Right atrium auricular region (tissue), 2 donors: ENCODE measurements around the gene SGF29. TPM values are rescaled to one million over a fixed set of nuclear protein-coding genes. Genes with fewer than 3 reads are reported as not detected.
"Not testable (repeated sequence)": the region's sequence is repeated elsewhere in the genome, so short reads cannot be mapped to it uniquely, and the experiment has no call there.

ENCODE experiments used
- DNase-seq: peaks from one replicate; pipeline ENCODE4 v3.0.0-alpha.2; 2019; ENCODE audit warnings: low spot score
- H3K27ac ChIP-seq, 2 donors: fragments of 200-600 bp; sonication (generic); 1 replicate in 1 of 2; 2 replicates in 1 of 2; pipeline ENCODE4 v1.5.1; 2016 to 2019
- H3K27me3 ChIP-seq, 2 donors: fragments of 200-600 bp; sonication (generic); one replicate each; pipeline versions ENCODE4 v1.5.1 to v1.6.0; 2017 to 2019
- H3K36me3 ChIP-seq: fragments of 200-600 bp; sonication (generic); one replicate; pipeline ENCODE4 v1.5.1; 2016
- H3K4me1 ChIP-seq, 2 donors: fragments of 200-600 bp; sonication (generic); one replicate each; pipeline versions ENCODE4 v1.5.1 to v1.6.0; 2017 to 2019
- H3K4me3 ChIP-seq, 2 donors: fragments of 200-600 bp; sonication (generic); 1 replicate in 1 of 2; 2 replicates in 1 of 2; pipeline ENCODE4 v1.5.1; 2017 to 2019; ENCODE audit warnings: mild to moderate bottlenecking in 1 of 2, moderate library complexity in 1 of 2
- H3K9me3 ChIP-seq, 2 donors: fragments of 200-600 bp; sonication (generic); one replicate each; pipeline ENCODE4 v1.5.1; 2019
- total RNA-seq, 2 donors: library from RNA; depleted of rRNA; stranded (reverse); fragments of >200 nt; gene quantifications; one replicate each; pipeline ENCODE4 v1.1.0, GENCODE V29; 2016
- TF ChIP-seq, protein P1 (sequence below), 2 donors: fragments of 200-600 bp; sonication (generic); IDR thresholded peaks; one replicate each; pipeline ENCODE4 v1.5.1; 2019; ENCODE audit warnings: antibody characterized with exemption in 2 of 2

Gene SGF29
- total RNA-seq, 2 donors from 2014 or later = 14.2 to 21.8 TPM

DNA sequence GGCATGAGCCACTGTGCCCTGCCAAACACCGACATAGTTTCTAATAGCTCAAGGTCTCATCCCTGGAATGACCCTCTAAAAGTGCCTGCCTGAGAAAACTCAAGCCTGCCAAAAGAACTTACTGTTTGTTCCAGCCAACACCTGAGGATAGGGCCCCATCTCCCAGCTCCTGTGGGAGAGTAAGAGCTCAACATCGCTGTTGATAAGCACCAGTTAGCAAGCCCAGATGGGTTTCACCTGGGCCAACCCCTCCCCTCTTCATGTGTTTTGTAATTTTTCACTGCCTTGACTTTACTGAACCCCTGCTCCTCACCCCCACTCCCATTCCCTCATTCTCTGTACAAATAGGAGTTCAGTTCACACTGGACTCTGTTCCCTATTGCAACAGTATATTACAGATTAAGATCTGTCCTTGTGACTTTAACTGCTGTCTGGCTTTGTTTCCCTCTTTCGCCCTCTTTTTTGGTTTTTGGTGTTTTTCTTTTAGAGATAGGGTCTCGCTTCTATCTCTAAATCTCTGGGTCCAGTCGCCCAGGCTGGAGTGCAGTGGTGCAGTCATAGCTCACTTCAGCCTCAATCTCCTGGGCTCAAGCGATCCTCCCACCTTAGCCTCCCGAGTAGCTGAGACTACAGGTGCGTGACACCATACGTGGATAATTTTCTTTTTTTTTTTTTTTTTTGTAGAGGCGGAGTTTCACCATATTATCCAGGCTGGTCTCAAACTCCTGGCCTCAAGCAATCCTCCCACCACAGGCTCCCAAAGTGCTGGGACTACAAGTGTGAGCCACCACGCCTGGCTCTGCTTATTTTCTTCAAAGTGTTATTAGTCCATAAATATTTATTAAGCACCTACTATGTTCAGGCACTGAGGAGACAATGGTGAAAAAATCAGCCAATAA lies 27.3 kb upstream of the SGF29 start:
- H3K27me3 ChIP-seq = no peaks in the 10 kb centered on the region
- DNase-seq = no peak
- H3K27ac ChIP-seq = no peak overlapping the region
- TF ChIP-seq, protein P1, sequence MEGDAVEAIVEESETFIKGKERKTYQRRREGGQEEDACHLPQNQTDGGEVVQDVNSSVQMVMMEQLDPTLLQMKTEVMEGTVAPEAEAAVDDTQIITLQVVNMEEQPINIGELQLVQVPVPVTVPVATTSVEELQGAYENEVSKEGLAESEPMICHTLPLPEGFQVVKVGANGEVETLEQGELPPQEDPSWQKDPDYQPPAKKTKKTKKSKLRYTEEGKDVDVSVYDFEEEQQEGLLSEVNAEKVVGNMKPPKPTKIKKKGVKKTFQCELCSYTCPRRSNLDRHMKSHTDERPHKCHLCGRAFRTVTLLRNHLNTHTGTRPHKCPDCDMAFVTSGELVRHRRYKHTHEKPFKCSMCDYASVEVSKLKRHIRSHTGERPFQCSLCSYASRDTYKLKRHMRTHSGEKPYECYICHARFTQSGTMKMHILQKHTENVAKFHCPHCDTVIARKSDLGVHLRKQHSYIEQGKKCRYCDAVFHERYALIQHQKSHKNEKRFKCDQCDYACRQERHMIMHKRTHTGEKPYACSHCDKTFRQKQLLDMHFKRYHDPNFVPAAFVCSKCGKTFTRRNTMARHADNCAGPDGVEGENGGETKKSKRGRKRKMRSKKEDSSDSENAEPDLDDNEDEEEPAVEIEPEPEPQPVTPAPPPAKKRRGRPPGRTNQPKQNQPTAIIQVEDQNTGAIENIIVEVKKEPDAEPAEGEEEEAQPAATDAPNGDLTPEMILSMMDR (IDR thresholded peaks at IDR 0.05) = no peak
- H3K9me3 ChIP-seq = no peaks in the 10 kb centered on the region
- no peaks in the 10 kb centered on the region for H3K4me1 ChIP-seq
- H3K36me3 ChIP-seq = no peaks in the 10 kb centered on the region
- no peak overlapping the region for H3K4me3 ChIP-seq

DNA sequence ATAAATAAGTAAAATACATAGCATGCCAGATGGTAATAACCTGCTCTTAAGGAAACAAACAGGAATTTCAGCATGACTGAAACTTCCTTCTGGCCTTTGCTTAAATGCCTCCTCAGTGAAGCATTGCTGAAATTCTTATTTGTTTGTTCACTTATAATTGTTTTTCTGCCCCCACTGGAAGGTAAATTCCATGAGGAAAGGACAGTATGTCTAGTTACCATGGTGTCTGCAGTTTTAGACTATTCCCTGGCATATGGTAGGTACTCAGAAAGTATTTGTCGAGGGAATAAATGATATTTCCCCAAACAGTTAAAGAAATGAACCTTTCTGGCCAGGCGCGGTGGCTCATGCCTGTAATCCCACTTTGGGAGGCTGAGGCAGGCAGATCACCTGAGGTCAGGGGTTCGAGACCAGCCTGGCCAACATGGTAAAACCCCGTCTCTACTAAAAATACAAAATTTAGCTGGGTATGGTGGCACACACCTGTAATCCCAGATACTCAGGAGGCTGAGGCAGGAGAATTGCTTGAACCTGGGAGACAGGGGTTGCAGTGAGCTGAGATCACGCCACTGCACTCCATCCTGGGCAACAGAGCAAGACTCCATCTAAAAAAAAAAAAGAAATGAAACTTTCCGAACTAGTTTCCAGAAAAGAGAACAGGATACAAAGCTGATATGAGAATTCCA lies 26.5 kb upstream of the SGF29 start:
- H3K36me3 ChIP-seq, H3K27ac ChIP-seq, H3K4me3 ChIP-seq, H3K4me1 ChIP-seq, H3K9me3 ChIP-seq, DNase-seq, H3K27me3 ChIP-seq: not testable (repeated sequence)

DNA sequence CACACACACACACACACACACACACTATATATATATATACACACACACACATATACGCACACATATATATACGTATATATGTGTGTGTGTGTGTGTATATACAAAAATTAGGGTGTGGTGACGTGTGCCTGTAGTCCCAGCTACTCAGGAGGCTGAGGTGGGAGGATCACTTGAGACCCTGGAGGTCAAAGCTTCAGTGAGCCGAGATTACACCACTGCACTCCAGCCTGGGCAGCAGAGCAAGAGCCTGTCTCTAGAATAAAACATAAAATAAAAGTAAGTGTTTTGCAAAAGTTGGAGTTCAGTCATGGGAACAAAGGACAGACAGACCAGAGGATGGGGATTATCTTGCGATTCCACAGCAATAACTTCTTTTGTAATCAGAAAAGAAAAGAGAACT lies 25.7 kb upstream of the SGF29 start:
- H3K36me3 ChIP-seq = no peaks in the 10 kb centered on the region
- TF ChIP-seq, protein P1 (IDR thresholded peaks at IDR 0.05) = no peak
- H3K9me3 ChIP-seq = no peaks in the 10 kb centered on the region
- no peak for DNase-seq
- H3K27me3 ChIP-seq = no peaks in the 10 kb centered on the region
- H3K27ac ChIP-seq = no peak overlapping the region
- no peak overlapping the region for H3K4me3 ChIP-seq
- H3K4me1 ChIP-seq = peaks cover 0 to 12% of the 10 kb centered on the region in 2 donors

DNA sequence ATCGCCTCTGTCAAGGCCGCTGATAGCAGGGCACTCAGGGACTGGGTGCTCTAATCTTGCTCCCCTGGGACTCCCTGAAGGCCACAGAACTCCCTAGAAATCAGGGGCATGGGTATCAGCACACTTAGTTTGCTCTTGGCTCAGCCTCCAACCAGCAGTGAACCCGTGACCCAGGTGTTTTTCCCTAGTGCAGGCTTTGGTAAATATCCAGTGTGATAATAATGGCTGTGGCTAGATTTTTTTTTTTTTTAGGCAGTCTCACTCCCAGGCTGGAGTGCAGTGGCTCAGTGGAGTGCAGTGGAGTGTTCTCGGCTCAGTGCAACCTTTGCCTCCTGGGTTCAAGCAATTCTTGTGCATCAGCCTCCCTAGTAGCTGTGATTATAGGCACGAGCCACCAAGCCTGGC lies 25.3 kb upstream of the SGF29 start:
- H3K4me3 ChIP-seq = no peak overlapping the region
- H3K27me3 ChIP-seq = no peaks in the 10 kb centered on the region
- TF ChIP-seq, protein P1 (IDR thresholded peaks at IDR 0.05) = no peak
- H3K4me1 ChIP-seq = peaks cover 0 to 12% of the 10 kb centered on the region in 2 donors
- no peaks in the 10 kb centered on the region for H3K9me3 ChIP-seq
- no peaks in the 10 kb centered on the region for H3K36me3 ChIP-seq
- no peak overlapping the region for H3K27ac ChIP-seq
- DNase-seq = no peak

DNA sequence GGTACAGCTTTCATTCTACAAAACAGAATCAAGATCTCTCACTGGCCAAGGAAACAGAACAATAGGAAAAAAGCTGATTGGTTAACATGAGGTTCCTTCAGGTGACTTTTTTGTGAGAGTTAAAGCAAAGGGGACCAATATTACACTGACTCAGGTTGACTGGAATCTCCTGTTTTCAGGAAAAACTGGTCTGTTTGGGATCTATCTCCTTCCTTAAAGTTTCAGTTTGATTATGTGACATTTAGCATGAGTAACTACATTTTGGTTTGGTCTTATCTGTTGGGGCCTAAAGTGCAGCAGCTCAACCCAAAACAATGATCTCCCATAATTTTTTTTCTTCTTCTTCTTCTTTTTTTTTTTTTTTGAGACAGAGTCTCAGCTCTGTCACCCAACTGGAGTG lies 24.6 kb upstream of the SGF29 start:
- H3K36me3 ChIP-seq = no peaks in the 10 kb centered on the region
- H3K27ac ChIP-seq = no peak overlapping the region
- no peaks in the 10 kb centered on the region for H3K27me3 ChIP-seq
- no peaks in the 10 kb centered on the region for H3K9me3 ChIP-seq
- H3K4me3 ChIP-seq = no peak overlapping the region
- DNase-seq = no peak
- TF ChIP-seq, protein P1 (IDR thresholded peaks at IDR 0.05) = no peak
- H3K4me1 ChIP-seq = peaks cover 0 to 12% of the 10 kb centered on the region in 2 donors
